ENCODE results near the gene GSTT4.
"Not testable (repeated sequence)": the region's sequence is repeated elsewhere in the genome, so short reads cannot be mapped to it uniquely, and the experiment has no call there.

- not testable (repeated sequence) for TF ChIP-seq POLR2A, POLR2AphosphoS5 (IDR thresholded peaks at IDR 0.05)
Observed at GRCh38 chr22:23954193-23954990, 50.9 kb downstream of the GSTT4 start.
